Mucosa of rectum (tissue), 2 donors: ENCODE data around the gene HSD17B3.
A peak's percentile ranks its signal among the peaks of the same experiment; 100 is the strongest.

ENCODE experiments used
- H3K27ac ChIP-seq, 2 donors: one replicate each; pipeline ENCODE4 v1.7.0; 2013; ENCODE audit warnings: inconsistent platforms in 2 of 2, low read depth in 2 of 2, low read length in 2 of 2
- H3K27me3 ChIP-seq, 2 donors: one replicate each; pipeline ENCODE4 v1.7.0; 2013; ENCODE audit warnings: low read length in 2 of 2; ENCODE audit not compliant: control insufficient read depth in 2 of 2, insufficient read depth in 2 of 2
- H3K36me3 ChIP-seq, 2 donors: one replicate each; pipeline ENCODE4 v1.7.0; 2013; ENCODE audit warnings: low read length in 2 of 2; ENCODE audit not compliant: control insufficient read depth in 2 of 2, insufficient read depth in 2 of 2
- H3K4me1 ChIP-seq, 2 donors: one replicate each; pipeline ENCODE4 v1.7.0; 2013; ENCODE audit warnings: low read length in 2 of 2, mild to moderate bottlenecking in 1 of 2; ENCODE audit not compliant: control insufficient read depth in 2 of 2, insufficient read depth in 2 of 2
- H3K4me3 ChIP-seq, 2 donors: one replicate each; pipeline ENCODE4 v1.7.0; 2013; ENCODE audit warnings: low read length in 2 of 2
- H3K9ac ChIP-seq, 2 donors: one replicate each; pipeline ENCODE4 v1.7.0; 2013; ENCODE audit warnings: low read length in 2 of 2, low read depth in 1 of 2, mild to moderate bottlenecking in 1 of 2
- H3K9me3 ChIP-seq, 2 donors: one replicate each; pipeline ENCODE4 v1.7.0; 2013; ENCODE audit warnings: low read length in 2 of 2; ENCODE audit not compliant: control insufficient read depth in 2 of 2
- donor health status: healthy.
- donor health status: Normal muscosa, but diverticular disease.

Gene HSD17B3

GRCh38 chr9:96217754-96218693, 84.0 kb downstream of the HSD17B3 start:
- Histone ChIP-seq H3K4me1 (peaks cover 11 to 12% of the 10 kb centered on the region in 2 donors), H3K36me3 (no peaks in the 10 kb centered on the region), H3K9ac (peak overlapping the region in 1 of 2 donors; percentile 56), H3K27me3 (no peaks in the 10 kb centered on the region), H3K4me3 (peak overlapping the region; percentile 55 to 68), H3K27ac (peak overlapping the region; percentile 55 to 63), H3K9me3 (no peaks in the 10 kb centered on the region)

GRCh38 chr9:96217294-96217707, 84.7 kb downstream of the HSD17B3 start:
- peak overlapping the region in 1 of 2 donors; percentile 40 for H3K9ac ChIP-seq
- no peaks in the 10 kb centered on the region for H3K9me3 ChIP-seq
- H3K27me3 ChIP-seq, result no peaks in the 10 kb centered on the region
- H3K36me3 ChIP-seq, result no peaks in the 10 kb centered on the region
- peak overlapping the region; percentile 63 to 65 for H3K27ac ChIP-seq
- H3K4me1 ChIP-seq, result peaks cover 11 to 12% of the 10 kb centered on the region in 2 donors
- peak overlapping the region in 1 of 2 donors; percentile 61 for H3K4me3 ChIP-seq

- peaks cover 11 to 12% of the 10 kb centered on the region in 2 donors for H3K4me1 ChIP-seq
- no peak overlapping the region for H3K9ac ChIP-seq
- no peaks in the 10 kb centered on the region for H3K27me3 ChIP-seq
- H3K36me3 ChIP-seq, result no peaks in the 10 kb centered on the region
- H3K4me3 ChIP-seq, result no peak overlapping the region
- peak overlapping the region; percentile 49 to 63 for H3K27ac ChIP-seq
- H3K9me3 ChIP-seq, result no peaks in the 10 kb centered on the region
Observed at GRCh38 chr9:96216583-96216982, 85.4 kb downstream of the HSD17B3 start.

GRCh38 chr9:96215841-96216240, 86.1 kb downstream of the HSD17B3 start:
- H3K36me3 ChIP-seq, result no peaks in the 10 kb centered on the region
- no peak overlapping the region for H3K9ac ChIP-seq
- no peak overlapping the region for H3K27ac ChIP-seq

GRCh38 chr9:96214635-96215034, 87.3 kb downstream of the HSD17B3 start:
- Histone ChIP-seq H3K27me3 (no peaks in the 10 kb centered on the region), H3K9me3 (no peaks in the 10 kb centered on the region), H3K4me1 (peaks cover 11 to 12% of the 10 kb centered on the region in 2 donors), H3K27ac (no peak overlapping the region), H3K9ac (no peak overlapping the region), H3K4me3 (no peak overlapping the region), H3K36me3 (no peaks in the 10 kb centered on the region)

More at GRCh38 chr9:96215841-96216240, 86.1 kb downstream of the HSD17B3 start:
- no peaks in the 10 kb centered on the region for H3K9me3 ChIP-seq
- H3K27me3 ChIP-seq, result no peaks in the 10 kb centered on the region
- peaks cover 11 to 12% of the 10 kb centered on the region in 2 donors for H3K4me1 ChIP-seq
- H3K4me3 ChIP-seq, result no peak overlapping the region

- Histone ChIP-seq H3K27me3 (no peaks in the 10 kb centered on the region), H3K9me3 (no peaks in the 10 kb centered on the region), H3K4me1 (no peaks in the 10 kb centered on the region), H3K27ac (peak overlapping the region in 1 of 2 donors; percentile 31), H3K4me3 (no peak overlapping the region), H3K9ac (no peak overlapping the region), H3K36me3 (no peaks in the 10 kb centered on the region)
Observed at GRCh38 chr9:96209407-96210271, 92.3 kb downstream of the HSD17B3 start.

- Histone ChIP-seq H3K36me3 (no peaks in the 10 kb centered on the region), H3K9me3 (no peaks in the 10 kb centered on the region), H3K4me1 (no peaks in the 10 kb centered on the region), H3K4me3 (no peak overlapping the region), H3K27me3 (no peaks in the 10 kb centered on the region), H3K9ac (no peak overlapping the region), H3K27ac (no peak overlapping the region)
Observed at GRCh38 chr9:96206156-96206751, 95.7 kb downstream of the HSD17B3 start.

- no peaks in the 10 kb centered on the region for H3K9me3 ChIP-seq
- H3K27me3 ChIP-seq, result no peaks in the 10 kb centered on the region
- no peak overlapping the region for H3K27ac ChIP-seq
- H3K9ac ChIP-seq, result no peak overlapping the region
- H3K36me3 ChIP-seq, result no peaks in the 10 kb centered on the region
- no peak overlapping the region for H3K4me3 ChIP-seq
- no peaks in the 10 kb centered on the region for H3K4me1 ChIP-seq
Observed at GRCh38 chr9:96204853-96205252, 97.1 kb downstream of the HSD17B3 start.

- no peak overlapping the region for H3K4me3 ChIP-seq
- no peaks in the 10 kb centered on the region for H3K27me3 ChIP-seq
- no peaks in the 10 kb centered on the region for H3K4me1 ChIP-seq
- no peaks in the 10 kb centered on the region for H3K36me3 ChIP-seq
- no peaks in the 10 kb centered on the region for H3K9me3 ChIP-seq
- H3K27ac ChIP-seq, result no peak overlapping the region
- H3K9ac ChIP-seq, result no peak overlapping the region
Observed at GRCh38 chr9:96203867-96204501, 98.0 kb downstream of the HSD17B3 start.
